Fibroblast of skin of right quadriceps (primary cell): Measurements from ENCODE around the gene LPO.

Source experiments
- DNase-seq: peaks from one replicate; pipeline ENCODE4 v3.0.0-alpha.2; 2013

The LPO gene

GRCh38 chr17:58279016-58279711, 40.8 kb downstream of the LPO start:
- DNase-seq, result no peak

GRCh38 chr17:58279736-58280479, 41.5 kb downstream of the LPO start:
- no peak for DNase-seq

- DNase-seq, result no peak
Observed at GRCh38 chr17:58280480-58281217, 42.3 kb downstream of the LPO start, which contains the start of gene MPO. Gene MPO (minus strand): TSS chr17:58280935. CDS start chr17:58280758, 177 bp downstream.

- no peak for DNase-seq
Observed at GRCh38 chr17:58281511-58282011, 43.2 kb downstream of the LPO start.

GRCh38 chr17:58282442-58282841, 44.1 kb downstream of the LPO start:
- no peak for DNase-seq

GRCh38 chr17:58283674-58284612, 45.6 kb downstream of the LPO start:
- DNase-seq, result no peak

GRCh38 chr17:58284613-58285421, 46.4 kb downstream of the LPO start:
- no peak for DNase-seq

GRCh38 chr17:58285422-58285810, 47.0 kb downstream of the LPO start:
- DNase-seq, result no peak

- no peak for DNase-seq
Observed at GRCh38 chr17:58289869-58290268, 51.5 kb downstream of the LPO start.

GRCh38 chr17:58291246-58291645, 52.9 kb downstream of the LPO start:
- DNase-seq, result no peak

GRCh38 chr17:58294034-58294433, 55.6 kb downstream of the LPO start:
- DNase-seq, result no peak

GRCh38 chr17:58300336-58300735, 62.0 kb downstream of the LPO start:
- DNase-seq, result no peak

- no peak for DNase-seq
Observed at GRCh38 chr17:58301504-58302150, 63.2 kb downstream of the LPO start.

GRCh38 chr17:58302171-58302918, 64.0 kb downstream of the LPO start:
- DNase-seq, result no peak

GRCh38 chr17:58302919-58303585, 64.7 kb downstream of the LPO start:
- no peak for DNase-seq

- DNase-seq, result peak; percentile 41
Observed at GRCh38 chr17:58303971-58304749, 65.8 kb downstream of the LPO start.

- no peak for DNase-seq
Observed at GRCh38 chr17:58304750-58305486, 66.5 kb downstream of the LPO start.

GRCh38 chr17:58305626-58306025, 67.2 kb downstream of the LPO start:
- no peak for DNase-seq
